Osteocyte (in vitro differentiated cells): ENCODE measurements around the gene LENG8. TPM values are rescaled to one million over a fixed set of nuclear protein-coding genes. Genes with fewer than 3 reads are reported as not detected.

Experiments
- DNase-seq: peaks from one replicate; pipeline ENCODE4 v3.0.0; 2021; ENCODE audit warnings: mixed read lengths; ENCODE audit not compliant: unreplicated experiment; ENCODE audit errors: extremely low spot score
- H3K27ac Mint-ChIP-seq: one replicate; pipeline ENCODE4 v1.8.0; 2021; ENCODE audit warnings: mild to moderate bottlenecking, mixed read lengths; ENCODE audit not compliant: unreplicated experiment
- H3K27me3 Mint-ChIP-seq: one replicate; pipeline ENCODE4 v1.8.0; 2021; ENCODE audit warnings: mixed read lengths; ENCODE audit not compliant: unreplicated experiment
- H3K36me3 Mint-ChIP-seq: one replicate; pipeline ENCODE4 v1.8.0; 2021; ENCODE audit warnings: mixed read lengths; ENCODE audit not compliant: unreplicated experiment
- H3K4me1 Mint-ChIP-seq: one replicate; pipeline ENCODE4 v1.8.0; 2021; ENCODE audit warnings: mixed read lengths; ENCODE audit not compliant: unreplicated experiment
- H3K4me3 Mint-ChIP-seq: one replicate; pipeline ENCODE4 v1.8.0; 2021; ENCODE audit warnings: mild to moderate bottlenecking, moderate library complexity, mixed read lengths; ENCODE audit not compliant: unreplicated experiment
- H3K9me3 Mint-ChIP-seq: one replicate; pipeline ENCODE4 v1.8.0; 2021; ENCODE audit warnings: mixed read lengths; ENCODE audit not compliant: unreplicated experiment
- CTCF ChIP-seq: fragments of 200-600 bp; sonication (generic); IDR thresholded peaks from 2 replicates; pipeline ENCODE4 v1.5.0; 2021; ENCODE audit warnings: antibody characterized with exemption, mild to moderate bottlenecking, moderate library complexity
- total RNA-seq: library from RNA; stranded (reverse); gene quantifications from 2 replicates; pipeline ENCODE4 v1.2.1, GENCODE V29; 2021

Gene LENG8
- total RNA-seq, 1 donor from 2014 or later = 192 TPM

- no peak for TF ChIP-seq CTCF
- peaks cover 24% of the 10 kb centered on the region for H3K27me3 Mint-ChIP-seq
- H3K4me3 Mint-ChIP-seq = no peak overlapping the region
- no peaks in the 10 kb centered on the region for H3K36me3 Mint-ChIP-seq
- H3K4me1 Mint-ChIP-seq = peaks cover 7% of the 10 kb centered on the region
- no peak for DNase-seq
- H3K27ac Mint-ChIP-seq = no peak overlapping the region
- H3K9me3 Mint-ChIP-seq = no peaks in the 10 kb centered on the region
Observed at GRCh38 chr19:54420068-54420382, 29.0 kb upstream of the LENG8 start.

- no peaks in the 10 kb centered on the region for H3K36me3 Mint-ChIP-seq
- H3K9me3 Mint-ChIP-seq = no peaks in the 10 kb centered on the region
- H3K27ac Mint-ChIP-seq = no peak overlapping the region
- TF ChIP-seq CTCF = no peak
- H3K27me3 Mint-ChIP-seq = peaks cover 24% of the 10 kb centered on the region
- DNase-seq = no peak
- H3K4me3 Mint-ChIP-seq = no peak overlapping the region
- peaks cover 7% of the 10 kb centered on the region for H3K4me1 Mint-ChIP-seq
Observed at GRCh38 chr19:54420383-54421168, 28.4 kb upstream of the LENG8 start.

- DNase-seq = no peak
- Mint-ChIP-seq H3K4me3 (no peak overlapping the region), H3K36me3 (no peaks in the 10 kb centered on the region), H3K4me1 (peaks cover 7% of the 10 kb centered on the region), H3K27me3 (peaks cover 19% of the 10 kb centered on the region), H3K9me3 (no peaks in the 10 kb centered on the region), H3K27ac (no peak overlapping the region)
- no peak for TF ChIP-seq CTCF
Observed at GRCh38 chr19:54421169-54421516, 27.9 kb upstream of the LENG8 start.

GRCh38 chr19:54421521-54421920 lies 27.5 kb upstream of the LENG8 start:
- Mint-ChIP-seq H3K4me1 (peaks cover 7% of the 10 kb centered on the region), H3K4me3 (no peak overlapping the region), H3K9me3 (no peaks in the 10 kb centered on the region), H3K27me3 (peaks cover 19% of the 10 kb centered on the region), H3K27ac (no peak overlapping the region), H3K36me3 (no peaks in the 10 kb centered on the region)
- no peak for TF ChIP-seq CTCF
- no peak for DNase-seq

GRCh38 chr19:54422136-54422535 lies 26.9 kb upstream of the LENG8 start:
- Mint-ChIP-seq H3K4me1 (peaks cover 7% of the 10 kb centered on the region), H3K27ac (no peak overlapping the region), H3K4me3 (no peak overlapping the region), H3K36me3 (no peaks in the 10 kb centered on the region), H3K9me3 (no peaks in the 10 kb centered on the region), H3K27me3 (peaks cover 17% of the 10 kb centered on the region)
- DNase-seq = no peak
- no peak for TF ChIP-seq CTCF
